BE2C (cell line): ENCODE results near the gene KCNMA1.

Source experiments
- DNase-seq: peaks from one replicate; pipeline ENCODE4 v3.0.0-alpha.2; 2020
- H3K27me3 ChIP-seq: fragments of 250-450 bp; sonication (Bioruptor Pico); 2 replicates; pipeline ENCODE4 v1.5.1; 2020; ENCODE audit warnings: mild to moderate bottlenecking
- H3K36me3 ChIP-seq: fragments of 250-450 bp; sonication (Bioruptor Pico); 2 replicates; pipeline ENCODE4 v1.5.1; 2020; ENCODE audit warnings: mild to moderate bottlenecking
- H3K4me1 ChIP-seq: fragments of 250-450 bp; sonication (Bioruptor Pico); 2 replicates; pipeline ENCODE4 v1.5.1; 2020
- H3K4me3 ChIP-seq: 2 replicates; pipeline ENCODE4 v1.5.1; 2011; ENCODE audit warnings: low read depth, low read length
- H3K9me3 ChIP-seq: fragments of 250-450 bp; sonication (Bioruptor Pico); 2 replicates; pipeline ENCODE4 v1.5.1; 2020
- CTCF ChIP-seq: IDR thresholded peaks from 2 replicates; pipeline ENCODE4 v1.5.1; 2012; ENCODE audit warnings: mild to moderate bottlenecking, low read depth, low read length

KCNMA1 gene

GRCh38 chr10:77116904-77117303, 520.7 kb downstream of the KCNMA1 start:
- no peak overlapping the region for H3K4me3 ChIP-seq
- no peak for TF ChIP-seq CTCF
- no peaks in the 10 kb centered on the region for H3K9me3 ChIP-seq
- no peaks in the 10 kb centered on the region for H3K27me3 ChIP-seq
- H3K36me3 ChIP-seq, result no peaks in the 10 kb centered on the region
- H3K4me1 ChIP-seq, result peaks cover 22% of the 10 kb centered on the region
- DNase-seq, result no peak

GRCh38 chr10:77114181-77114821, 523.3 kb downstream of the KCNMA1 start:
- H3K4me1 ChIP-seq, result peaks cover 7% of the 10 kb centered on the region
- H3K36me3 ChIP-seq, result no peaks in the 10 kb centered on the region
- no peaks in the 10 kb centered on the region for H3K27me3 ChIP-seq
- no peak for TF ChIP-seq CTCF
- H3K9me3 ChIP-seq, result no peaks in the 10 kb centered on the region
- DNase-seq, result no peak
- no peak overlapping the region for H3K4me3 ChIP-seq

GRCh38 chr10:77111611-77112550, 525.7 kb downstream of the KCNMA1 start:
- no peaks in the 10 kb centered on the region for H3K27me3 ChIP-seq
- DNase-seq, result peak; percentile 48
- H3K4me3 ChIP-seq, result no peak overlapping the region
- H3K36me3 ChIP-seq, result no peaks in the 10 kb centered on the region
- H3K9me3 ChIP-seq, result no peaks in the 10 kb centered on the region
- H3K4me1 ChIP-seq, result peaks cover 10% of the 10 kb centered on the region
- TF ChIP-seq CTCF, result peak; percentile 84

DNA sequence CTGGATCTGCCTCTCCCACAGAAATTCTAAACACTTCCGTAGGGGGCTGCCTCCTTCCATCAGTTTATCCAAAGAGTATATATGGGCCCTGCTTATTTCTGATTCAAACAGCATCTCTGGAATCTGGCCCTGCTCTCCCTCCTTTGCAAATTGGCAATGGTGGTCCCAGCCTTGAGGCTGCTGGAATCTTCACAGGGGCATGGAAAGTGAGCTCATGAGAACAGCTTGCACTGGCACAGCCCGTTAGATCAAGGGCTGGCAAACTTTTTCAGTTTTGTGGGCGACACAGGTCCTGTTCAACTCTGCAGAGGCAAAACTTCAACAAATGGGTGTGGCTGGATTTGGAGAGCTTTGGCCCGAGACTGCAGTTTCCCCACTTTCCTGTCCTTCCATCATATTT, 526.9 kb downstream of the KCNMA1 start:
- no peak for TF ChIP-seq CTCF
- no peaks in the 10 kb centered on the region for H3K9me3 ChIP-seq
- peaks cover 15% of the 10 kb centered on the region for H3K4me1 ChIP-seq
- DNase-seq, result no peak
- H3K4me3 ChIP-seq, result no peak overlapping the region
- no peaks in the 10 kb centered on the region for H3K36me3 ChIP-seq
- H3K27me3 ChIP-seq, result no peaks in the 10 kb centered on the region

DNA sequence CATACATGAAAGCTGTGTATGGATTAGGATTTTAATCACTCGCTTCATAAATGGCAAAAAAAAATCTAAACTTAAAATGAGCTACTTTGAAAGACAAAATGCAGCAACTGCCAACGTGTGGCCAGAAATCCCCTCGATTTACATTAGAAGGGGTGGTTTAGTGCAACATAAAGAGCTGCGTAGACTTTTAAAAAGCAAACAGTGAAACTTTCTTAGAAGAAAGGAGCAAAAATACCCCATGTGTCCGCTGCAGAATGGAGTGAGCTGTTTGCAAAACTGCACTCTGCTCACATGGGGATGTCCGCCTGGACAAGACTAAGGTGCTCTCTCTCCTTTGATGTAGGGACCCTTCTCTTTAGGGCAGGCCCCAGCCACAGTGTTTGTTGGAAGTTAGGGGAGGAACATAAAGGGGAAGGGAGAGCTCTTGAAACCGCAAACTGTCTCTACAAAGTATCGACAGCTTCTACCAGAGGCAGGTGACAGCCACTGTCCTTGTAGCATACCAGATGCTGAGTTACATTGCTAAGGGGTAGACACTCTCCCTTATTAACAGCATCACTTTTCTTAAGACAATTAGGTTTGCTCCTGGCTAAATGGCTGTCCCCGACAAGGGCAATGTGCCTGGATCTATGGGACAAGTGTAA, 528.1 kb downstream of the KCNMA1 start:
- H3K9me3 ChIP-seq, result no peaks in the 10 kb centered on the region
- H3K27me3 ChIP-seq, result no peaks in the 10 kb centered on the region
- TF ChIP-seq CTCF, result no peak
- no peak overlapping the region for H3K4me3 ChIP-seq
- no peaks in the 10 kb centered on the region for H3K36me3 ChIP-seq
- peaks cover 25% of the 10 kb centered on the region for H3K4me1 ChIP-seq
- DNase-seq, result no peak
